Neural crest cell (in vitro differentiated cells): Measurements from ENCODE around the gene CNPY1. TPM values are rescaled to one million over a fixed set of nuclear protein-coding genes. Genes with fewer than 3 reads are reported as not detected.

Experiments used
- DNase-seq: peaks from one replicate; pipeline ENCODE4 v3.0.0; 2021; ENCODE audit warnings: low read depth, mixed read lengths, low spot score
- H3K27ac Mint-ChIP-seq: one replicate; pipeline ENCODE4 v1.8.0; 2021; ENCODE audit warnings: mild to moderate bottlenecking, mixed read lengths; ENCODE audit not compliant: unreplicated experiment
- H3K27me3 Mint-ChIP-seq: 2 replicates; pipeline ENCODE4 v1.8.0; 2021; ENCODE audit warnings: low read depth, mild to moderate bottlenecking, mixed read lengths
- H3K36me3 Mint-ChIP-seq: 2 replicates; pipeline ENCODE4 v1.8.0; 2021; ENCODE audit warnings: low read depth, mild to moderate bottlenecking, mixed read lengths
- H3K4me1 Mint-ChIP-seq: 2 replicates; pipeline ENCODE4 v1.8.0; 2021; ENCODE audit warnings: mixed read lengths
- H3K4me3 Mint-ChIP-seq: one replicate; pipeline ENCODE4 v1.8.0; 2021; ENCODE audit warnings: mild to moderate bottlenecking, mixed read lengths
- H3K9me3 Mint-ChIP-seq: 2 replicates; pipeline ENCODE4 v1.8.0; 2021; ENCODE audit warnings: mixed read lengths
- total RNA-seq: library from RNA; stranded (reverse); gene quantifications from 2 replicates; pipeline ENCODE4 v1.2.1, GENCODE V29; 2021
- TF ChIP-seq, protein P1 (sequence below): fragments of 200-600 bp; sonication (generic); conservative IDR thresholded peaks from 2 replicates; pipeline ENCODE4 v1.5.0; 2021; ENCODE audit warnings: antibody characterized with exemption, mild to moderate bottlenecking

The CNPY1 gene
- total RNA-seq, 1 donor from 2014 or later: 2.4 TPM

DNA sequence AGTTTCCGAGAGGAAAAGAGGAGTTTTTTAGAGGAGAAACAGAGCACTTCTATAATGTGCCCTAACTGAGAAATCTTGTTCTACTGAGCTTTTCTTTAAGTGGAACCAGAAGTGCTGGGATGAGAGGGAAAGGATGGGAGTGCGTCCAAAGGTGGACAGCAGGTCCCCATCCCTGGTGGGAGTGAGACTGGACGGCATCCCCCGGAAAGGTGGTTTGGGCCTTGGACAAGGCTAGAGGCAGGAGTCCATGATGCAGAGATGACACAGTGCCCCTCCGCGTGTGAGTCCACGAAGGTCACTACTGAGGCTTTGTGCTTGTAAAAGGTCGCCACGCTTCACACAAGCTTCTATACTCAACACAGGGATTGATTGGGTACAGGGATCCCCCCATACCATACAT, 94.5 kb downstream of the CNPY1 start:
- TF ChIP-seq, protein P1, sequence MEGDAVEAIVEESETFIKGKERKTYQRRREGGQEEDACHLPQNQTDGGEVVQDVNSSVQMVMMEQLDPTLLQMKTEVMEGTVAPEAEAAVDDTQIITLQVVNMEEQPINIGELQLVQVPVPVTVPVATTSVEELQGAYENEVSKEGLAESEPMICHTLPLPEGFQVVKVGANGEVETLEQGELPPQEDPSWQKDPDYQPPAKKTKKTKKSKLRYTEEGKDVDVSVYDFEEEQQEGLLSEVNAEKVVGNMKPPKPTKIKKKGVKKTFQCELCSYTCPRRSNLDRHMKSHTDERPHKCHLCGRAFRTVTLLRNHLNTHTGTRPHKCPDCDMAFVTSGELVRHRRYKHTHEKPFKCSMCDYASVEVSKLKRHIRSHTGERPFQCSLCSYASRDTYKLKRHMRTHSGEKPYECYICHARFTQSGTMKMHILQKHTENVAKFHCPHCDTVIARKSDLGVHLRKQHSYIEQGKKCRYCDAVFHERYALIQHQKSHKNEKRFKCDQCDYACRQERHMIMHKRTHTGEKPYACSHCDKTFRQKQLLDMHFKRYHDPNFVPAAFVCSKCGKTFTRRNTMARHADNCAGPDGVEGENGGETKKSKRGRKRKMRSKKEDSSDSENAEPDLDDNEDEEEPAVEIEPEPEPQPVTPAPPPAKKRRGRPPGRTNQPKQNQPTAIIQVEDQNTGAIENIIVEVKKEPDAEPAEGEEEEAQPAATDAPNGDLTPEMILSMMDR: no peak
- Mint-ChIP-seq H3K27ac (no peak overlapping the region), H3K36me3 (peaks cover 5% of the 10 kb centered on the region), H3K9me3 (no peaks in the 10 kb centered on the region), H3K4me3 (no peak overlapping the region), H3K27me3 (peaks cover 99% of the 10 kb centered on the region), H3K4me1 (peaks cover 22% of the 10 kb centered on the region)
- DNase-seq: no peak

Other genes with a start within 250 kb of the CNPY1 start
- gene INSIG1, start 248.7 kb downstream of the CNPY1 start, total RNA-seq: 80.9 and 81.5 TPM in 2 replicates
- gene EN2, start 88.4 kb downstream of the CNPY1 start, total RNA-seq: 7.2 and 8.2 TPM in 2 replicates
- 73.2 and 74.6 TPM in 2 replicates for gene RBM33, start 98.1 kb upstream of the CNPY1 start, total RNA-seq